GM19035 (cell line): ENCODE data around the gene ASB16.
"Not testable (repeated sequence)": the region's sequence is repeated elsewhere in the genome, so short reads cannot be mapped to it uniquely, and the experiment has no call there.

Experiments
- ATAC-seq: cut with Tn5 transposase; IDR thresholded peaks from one replicate; pipeline ENCODE4 v1.9.1; 2021; ENCODE audit not compliant: unreplicated experiment

The ASB16 gene

DNA sequence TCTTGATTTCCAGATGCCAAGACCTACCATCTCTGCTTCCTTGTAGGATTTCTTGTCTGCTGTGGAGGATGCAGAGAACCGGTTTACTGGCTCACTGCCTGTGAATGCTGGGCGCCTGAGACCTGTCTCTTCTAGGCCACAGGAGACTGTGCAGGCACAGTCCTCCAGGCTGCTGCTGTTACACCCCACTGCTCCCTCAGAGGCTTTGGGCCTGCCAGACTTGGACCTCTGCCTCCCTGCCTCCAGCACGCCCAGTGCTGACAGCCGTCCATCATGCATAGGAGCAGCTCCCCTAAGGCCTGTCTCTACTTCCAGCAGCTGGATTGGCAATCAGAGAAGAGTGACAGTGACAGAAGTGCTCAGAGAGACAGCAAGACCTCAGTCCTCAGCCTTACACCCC is 22.7 kb upstream of the ASB16 start:
- no peak for ATAC-seq

DNA sequence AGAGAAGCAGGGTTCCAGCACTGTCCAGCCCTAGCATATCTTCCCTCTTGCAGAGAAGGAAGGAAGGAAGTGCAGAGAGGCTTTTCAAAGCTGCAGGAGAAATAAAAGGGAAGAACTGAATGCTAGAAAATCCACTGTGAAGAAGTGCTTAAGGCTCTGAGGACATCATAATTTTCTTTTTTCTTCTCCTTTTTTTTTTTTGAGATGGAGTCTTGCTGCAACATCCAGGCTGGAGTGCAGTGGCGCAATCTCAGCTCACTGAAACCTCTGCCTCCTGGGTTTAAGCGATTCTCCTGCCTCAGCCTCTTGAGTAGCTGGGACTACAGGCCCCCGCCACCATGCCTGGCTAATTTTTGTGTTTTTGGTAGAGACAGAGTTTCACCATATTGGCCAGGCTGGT is 21.4 kb upstream of the ASB16 start:
- ATAC-seq = not testable (repeated sequence)

DNA sequence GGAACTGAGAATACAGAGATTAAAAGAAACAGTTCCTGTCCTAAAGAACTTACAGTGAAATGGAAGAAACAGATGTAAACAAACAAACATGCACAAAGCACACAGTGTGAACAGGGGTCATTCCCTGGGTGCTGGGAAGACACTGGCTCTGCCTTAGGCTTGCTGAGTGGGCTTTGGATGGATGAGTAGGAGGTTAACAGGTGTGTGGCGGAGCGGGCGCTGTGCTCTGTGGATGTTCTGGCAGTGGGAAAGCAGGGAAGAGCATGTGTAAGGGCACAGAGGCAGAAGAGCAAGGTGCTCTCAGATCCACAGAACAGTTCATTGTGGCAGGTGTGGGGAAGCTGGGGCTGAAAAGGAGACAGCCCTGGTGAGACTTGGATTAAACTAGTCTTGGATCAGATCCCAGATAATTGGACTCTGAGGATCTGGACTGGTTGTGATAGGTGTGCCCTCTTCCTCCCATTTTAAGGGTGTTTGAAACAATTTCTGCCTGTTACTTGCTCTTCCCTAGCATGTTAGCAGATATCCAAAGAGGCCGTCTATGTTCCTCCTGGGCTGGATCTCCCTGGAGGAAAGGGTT is 20.7 kb upstream of the ASB16 start:
- ATAC-seq = no peak

DNA sequence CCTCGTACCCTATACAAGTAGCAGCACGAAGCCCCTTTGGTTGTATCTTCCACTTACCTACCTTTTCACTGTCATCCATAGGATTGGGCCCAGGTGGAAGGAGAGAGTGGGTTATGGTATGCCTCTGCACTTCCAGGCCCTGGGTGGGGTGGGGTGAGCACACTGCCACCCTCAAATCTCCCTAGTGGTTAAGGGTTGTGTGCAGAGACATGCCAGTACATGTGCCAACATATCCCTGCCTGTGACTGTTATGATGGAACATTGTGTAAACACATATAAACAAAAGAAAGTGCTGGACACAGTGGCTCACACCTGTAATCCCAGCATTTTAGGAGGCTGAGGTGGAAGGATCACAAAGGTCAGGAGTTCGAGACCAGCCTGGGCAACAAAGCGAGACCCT is 17.6 kb upstream of the ASB16 start:
- no peak for ATAC-seq

DNA sequence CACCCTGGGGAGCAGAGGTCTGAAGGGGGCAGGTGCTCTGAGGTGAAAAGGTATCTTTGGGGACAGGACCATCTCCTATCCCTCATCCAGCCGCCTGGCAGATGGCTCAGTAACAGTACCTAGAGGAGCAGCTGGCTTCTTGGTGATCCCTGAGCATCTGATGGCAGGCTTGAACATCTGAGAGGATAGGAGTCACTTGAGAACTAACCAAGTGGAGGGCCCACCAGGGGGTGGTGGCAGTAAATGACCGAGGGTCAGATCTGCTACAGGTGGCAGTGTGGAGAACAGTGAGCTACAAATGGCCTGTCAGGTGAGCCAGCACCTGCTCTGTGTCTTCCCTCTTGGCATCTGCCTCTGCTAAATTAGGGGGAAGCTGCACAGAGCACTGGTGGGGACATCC is 15.0 kb upstream of the ASB16 start:
- no peak for ATAC-seq

DNA sequence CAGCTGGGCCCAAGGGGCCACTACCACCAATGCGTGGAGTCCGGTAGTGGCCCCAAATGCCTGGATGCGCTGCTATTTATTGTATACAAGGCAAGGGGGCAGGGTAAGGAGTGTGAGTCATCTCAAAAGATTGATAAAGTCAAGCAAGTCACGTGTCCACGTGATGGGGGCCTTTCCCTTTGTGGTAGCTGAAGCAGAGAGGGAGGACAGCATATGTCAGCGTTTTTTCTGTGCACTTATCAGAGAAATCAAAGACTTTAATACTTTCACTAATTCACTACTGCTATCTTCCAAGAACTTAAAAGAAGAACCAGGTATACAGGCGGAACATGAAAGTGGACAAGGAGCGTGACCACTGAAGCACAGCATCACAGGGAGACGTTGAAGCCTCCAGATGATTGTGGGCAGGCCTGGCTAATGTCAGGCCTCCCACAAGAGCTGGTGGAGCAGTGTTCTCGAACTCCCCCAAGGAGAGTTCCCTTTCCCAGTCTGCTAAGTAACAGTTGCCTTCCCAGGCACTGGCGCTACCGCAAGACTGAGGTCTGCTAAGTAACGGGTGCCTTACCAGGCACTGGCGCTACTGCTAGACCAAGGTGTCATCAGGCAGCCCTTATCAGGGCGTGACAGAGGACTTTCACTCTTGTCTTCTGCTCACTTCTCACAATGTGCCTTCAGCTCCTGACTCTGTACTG is 10.8 kb upstream of the ASB16 start:
- no peak for ATAC-seq

DNA sequence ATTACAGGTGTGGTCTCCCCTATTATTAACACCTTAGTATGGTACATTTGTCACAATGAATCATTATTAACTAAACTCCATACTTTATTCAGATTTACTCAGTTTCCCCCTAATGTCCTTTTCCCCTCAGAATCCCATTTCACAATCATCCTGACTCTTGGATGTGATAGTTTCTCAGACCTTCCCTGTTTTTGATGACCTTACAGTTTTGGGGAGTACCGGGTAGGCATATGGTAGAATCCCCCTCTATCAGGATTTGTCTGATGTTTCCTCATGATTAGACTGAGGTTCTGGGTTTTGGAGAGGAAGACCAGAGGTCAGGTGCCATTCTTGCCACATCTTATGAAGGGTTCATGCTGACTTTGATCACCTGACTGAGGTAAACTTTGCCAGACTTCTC is 6.0 kb upstream of the ASB16 start:
- ATAC-seq = no peak

DNA sequence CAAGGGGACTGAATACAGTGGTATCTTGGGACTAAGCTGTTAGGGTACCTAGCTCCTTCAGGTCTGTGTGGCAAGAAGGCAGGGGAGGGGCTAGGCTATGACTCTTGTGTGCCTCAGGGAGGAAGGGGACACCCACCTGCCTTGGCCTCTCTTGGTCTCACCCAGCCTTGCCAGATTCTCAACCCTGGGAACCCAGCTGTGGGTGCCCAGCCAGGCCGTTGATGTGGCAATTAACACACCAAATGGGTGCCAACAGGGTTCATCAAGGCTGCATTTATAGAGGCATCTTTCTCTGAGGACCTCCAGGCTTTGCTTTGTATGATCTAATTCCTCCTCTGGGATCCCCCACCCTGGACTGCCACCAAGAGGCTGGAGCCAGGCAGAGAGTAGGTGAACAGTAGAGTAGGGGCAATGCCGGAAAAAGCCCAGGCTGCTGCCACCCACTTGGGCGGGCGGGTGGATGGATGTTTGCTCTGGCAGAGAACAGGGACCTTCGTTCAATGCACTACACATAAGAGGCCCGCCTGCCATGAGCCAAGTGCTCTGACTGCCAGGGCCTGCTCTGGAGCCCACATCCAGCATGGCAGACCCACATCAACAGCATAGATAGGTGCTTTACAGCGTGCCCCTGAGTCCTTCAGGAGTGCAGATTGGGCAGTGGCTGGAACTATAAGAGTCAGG is 3.2 kb upstream of the ASB16 start:
- no peak for ATAC-seq

DNA sequence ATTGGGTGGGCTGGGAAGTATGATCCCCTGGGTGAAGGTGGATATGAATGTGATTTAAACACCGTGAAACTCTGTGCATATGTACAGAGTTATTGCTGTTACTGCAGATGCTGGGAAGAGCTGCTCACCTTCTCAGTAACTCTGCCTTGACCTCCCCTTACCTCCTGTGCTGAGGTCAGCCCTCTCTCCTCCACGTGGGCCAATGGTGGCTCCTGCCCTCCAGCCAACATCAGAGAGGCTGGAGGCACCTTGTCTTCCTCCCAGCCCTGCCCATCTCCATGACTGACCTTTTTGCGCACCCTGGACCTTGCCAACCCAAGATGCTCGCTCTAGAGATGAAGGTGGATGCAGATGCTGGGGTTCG is 387 bp upstream of the ASB16 start:
- no peak for ATAC-seq

DNA sequence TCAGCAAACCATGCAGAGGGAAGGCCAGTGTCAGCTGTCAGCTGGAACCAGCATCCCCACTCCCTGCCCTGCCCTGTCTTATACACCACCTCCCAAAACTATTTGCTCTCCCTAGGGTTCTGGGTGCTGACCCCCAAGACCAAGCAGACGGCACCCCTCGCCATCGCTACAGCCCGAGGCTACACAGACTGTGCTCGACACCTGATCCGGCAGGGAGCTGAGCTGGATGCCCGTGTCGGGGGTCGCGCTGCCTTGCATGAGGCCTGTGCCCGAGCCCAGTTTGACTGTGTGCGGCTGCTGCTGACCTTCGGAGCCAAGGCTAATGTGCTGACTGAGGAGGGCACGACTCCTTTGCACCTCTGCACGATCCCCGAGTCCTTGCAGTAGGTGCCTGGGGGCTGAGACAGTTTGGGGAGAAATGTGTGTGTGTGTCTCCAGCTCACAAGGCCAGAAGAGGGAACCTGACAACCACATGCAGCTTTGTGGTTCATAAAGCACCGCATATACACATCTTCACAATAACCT is 1.5 kb downstream of the ASB16 start:
- ATAC-seq = no peak

DNA sequence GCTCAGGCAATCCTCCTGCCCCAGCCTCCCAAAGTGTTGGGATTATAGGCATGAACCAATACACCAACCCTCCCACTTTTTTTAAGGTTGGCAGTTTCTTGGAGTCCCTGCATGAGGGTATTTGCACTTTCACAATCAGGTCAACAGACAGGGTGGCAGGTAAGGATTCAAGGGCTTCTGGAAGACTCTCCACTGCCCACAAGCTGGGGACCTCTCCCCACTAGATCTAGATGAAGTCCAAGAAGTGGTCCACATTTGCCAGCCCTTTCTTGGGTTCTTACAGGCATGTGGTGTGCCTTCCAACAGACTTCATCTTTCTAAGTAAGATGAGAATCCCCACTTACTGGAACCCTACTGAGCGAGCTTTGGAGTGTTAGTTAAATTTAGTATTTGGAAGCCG is 3.9 kb downstream of the ASB16 start:
- no peak for ATAC-seq

DNA sequence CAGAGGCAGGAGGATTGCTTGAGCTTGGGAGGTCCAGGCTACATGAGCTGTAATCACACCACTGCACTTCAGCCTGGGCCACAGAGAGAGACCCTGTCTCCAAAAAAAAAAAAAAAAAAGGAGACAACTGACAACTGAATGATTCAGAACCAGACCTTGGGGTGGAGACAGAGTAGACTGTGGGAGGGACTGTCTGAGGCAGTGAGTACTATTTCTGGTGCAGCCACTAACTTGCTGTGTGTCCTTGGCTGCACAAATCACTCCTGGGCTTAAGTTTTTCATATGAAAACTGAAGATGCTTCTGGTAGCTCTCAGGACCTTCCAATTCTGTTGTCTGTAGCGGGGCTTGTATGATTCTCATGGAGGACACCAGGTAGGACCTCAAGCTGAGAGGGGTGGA is 5.8 kb downstream of the ASB16 start:
- ATAC-seq = no peak

DNA sequence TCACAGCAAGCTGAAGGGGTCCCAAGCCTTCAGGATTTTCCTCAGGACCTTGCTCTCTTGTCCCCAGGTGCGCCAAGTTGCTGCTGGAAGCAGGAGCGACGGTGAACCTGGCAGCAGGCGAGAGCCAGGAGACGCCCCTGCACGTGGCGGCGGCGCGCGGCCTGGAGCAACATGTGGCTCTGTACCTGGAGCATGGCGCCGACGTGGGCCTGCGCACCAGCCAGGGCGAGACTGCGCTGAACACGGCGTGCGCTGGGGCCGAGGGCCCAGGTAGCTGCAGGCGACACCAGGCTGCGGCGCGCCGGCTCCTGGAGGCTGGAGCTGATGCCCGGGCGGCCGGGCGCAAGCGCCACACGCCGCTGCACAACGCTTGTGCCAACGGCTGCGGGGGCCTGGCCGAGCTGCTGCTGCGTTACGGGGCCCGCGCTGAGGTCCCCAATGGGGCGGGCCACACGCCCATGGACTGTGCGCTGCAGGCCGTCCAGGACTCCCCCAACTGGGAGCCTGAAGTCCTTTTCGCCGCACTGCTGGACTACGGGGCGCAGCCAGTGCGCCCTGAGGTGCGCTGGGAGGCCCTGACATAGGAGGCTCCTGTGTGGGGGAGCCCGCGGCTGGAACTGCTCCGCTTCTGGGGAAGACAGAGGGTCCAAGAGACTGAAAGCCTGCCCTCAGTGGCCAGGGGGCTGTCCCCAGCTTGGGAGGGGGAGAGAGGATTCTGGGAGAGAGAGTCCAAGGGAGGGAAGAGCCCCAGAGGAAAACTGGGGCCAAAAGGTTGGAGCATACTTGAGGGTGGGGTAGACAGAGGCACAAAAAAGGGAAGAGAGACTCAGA is 6.4 kb downstream of the ASB16 start:
- no peak for ATAC-seq

DNA sequence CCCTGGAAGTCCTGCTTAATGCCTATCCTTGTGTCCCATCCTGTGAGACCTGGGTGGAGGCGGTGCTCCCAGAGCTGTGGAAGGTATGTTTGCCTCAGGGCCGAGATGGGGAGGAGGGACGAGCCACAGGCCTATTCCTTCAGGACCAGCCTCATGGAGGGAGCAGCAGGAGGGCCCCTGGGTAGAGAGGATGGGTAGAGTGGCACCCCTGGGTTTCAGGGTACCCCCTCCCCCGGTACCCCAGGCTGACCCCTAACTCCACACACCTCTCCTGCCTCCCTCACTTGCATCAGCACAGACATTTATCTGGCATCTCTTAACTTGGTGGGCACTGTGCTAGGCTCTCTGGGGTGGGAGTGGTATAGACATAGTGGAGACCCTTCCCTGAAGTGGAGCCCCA is 7.1 kb downstream of the ASB16 start:
- no peak for ATAC-seq

DNA sequence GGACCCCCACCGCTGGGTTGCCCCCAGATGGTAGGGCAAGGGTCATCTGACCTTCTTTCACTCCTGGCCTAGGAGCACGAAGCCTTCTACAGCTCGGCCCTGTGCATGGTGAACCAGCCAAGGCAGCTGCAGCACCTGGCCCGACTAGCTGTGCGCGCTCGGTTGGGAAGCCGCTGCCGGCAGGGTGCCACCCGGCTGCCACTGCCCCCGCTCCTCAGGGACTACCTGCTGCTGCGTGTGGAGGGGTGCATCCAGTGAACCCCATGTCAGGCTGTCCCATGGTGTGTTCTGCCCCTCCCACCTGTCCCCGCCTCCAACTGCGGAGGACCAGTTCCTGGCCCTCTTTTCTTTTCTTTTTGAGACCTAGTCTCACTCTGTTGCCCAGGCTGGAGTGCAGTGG is 7.6 kb downstream of the ASB16 start:
- ATAC-seq = no peak

DNA sequence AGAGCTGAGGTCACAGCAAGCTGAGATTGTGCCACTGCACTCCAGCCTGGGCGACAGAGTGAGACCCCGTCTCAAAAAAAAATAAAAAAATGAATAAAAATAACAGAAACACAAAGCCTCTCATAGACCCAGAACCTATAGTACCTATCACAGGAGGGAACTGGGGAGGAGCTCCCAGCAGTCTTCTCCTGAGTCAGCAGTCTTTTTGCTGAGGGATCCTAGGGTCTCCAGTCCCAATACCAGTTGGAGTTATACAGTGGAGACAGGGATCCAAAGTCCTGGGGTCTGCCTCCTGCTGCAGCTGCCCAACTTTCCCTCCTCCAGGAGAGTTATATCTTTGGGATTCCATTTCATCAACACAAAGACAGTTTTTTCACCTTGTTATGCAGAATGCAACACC is 12.5 kb downstream of the ASB16 start:
- ATAC-seq = no peak

DNA sequence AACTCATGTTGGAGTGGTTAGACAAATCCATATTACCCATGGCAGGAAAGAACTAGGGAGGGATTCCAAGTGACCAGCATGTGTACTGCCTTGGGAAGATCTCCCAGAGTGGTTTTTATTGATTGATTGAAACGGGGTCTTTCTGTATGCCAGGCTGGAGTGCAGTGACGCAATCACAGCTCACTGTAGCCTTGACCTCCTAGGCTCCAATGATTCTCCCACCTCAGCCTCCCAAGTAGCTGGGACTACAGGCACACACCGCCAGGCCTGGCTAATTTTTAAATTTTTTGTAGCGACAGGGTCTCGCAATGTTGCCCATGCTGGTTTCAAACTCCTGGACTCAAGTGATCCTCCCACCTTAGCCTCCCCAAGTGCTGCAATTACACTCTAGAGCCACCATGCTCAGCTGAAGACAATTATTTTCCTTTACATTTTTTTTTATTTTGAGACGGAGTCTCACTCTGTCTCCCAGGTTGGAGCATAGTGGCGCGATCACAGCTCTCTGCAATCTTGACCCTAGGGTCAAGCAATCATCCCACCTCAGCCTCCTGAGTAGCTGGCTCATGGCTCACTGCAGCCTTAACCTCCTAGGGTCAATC is 13.8 kb downstream of the ASB16 start:
- no peak for ATAC-seq

DNA sequence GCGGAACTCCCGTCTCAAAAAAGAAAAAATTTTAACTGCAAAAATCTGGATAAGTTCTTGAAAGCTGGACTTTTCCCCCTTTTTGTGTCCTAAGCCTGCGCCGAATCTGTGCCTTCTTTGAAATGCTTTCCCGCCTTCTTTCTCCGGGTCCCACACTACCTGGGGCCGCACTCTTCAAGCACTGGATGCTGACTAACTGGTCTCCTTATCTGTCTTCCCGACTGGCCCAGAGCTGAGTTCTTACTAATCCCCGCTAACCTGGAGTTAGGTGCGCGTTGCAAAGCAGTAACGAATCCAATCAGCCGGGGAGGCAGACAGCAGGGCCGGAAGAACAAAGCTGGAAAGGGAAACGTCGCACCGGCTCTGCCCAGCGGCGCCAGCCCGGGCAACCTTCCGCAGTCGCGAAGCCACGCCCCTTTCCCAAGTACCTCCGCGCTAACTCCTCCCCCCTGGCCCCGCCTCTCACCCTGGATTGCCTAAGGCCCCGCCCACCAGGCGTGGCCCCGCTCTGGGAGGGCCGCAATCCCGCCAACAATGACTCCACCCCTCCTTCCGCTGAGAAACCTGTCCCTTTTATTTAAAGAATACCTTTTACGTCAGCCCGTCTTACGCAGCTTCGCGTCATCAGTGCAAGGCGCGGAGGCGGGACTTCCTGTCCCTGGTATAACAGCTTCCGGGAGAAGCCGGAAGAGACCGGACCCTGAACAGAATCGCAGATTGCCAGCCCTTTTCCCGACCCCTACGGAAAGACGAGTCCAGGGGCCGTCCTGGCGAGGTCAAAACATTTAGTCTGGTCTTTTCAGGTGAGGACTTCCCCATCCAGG is 16.0 kb downstream of the ASB16 start, which contains the start of gene TMUB2:
TSS of gene TMUB2 (plus strand) at position 666 of the 824 bp plus-strand sequence. CDS start 737 bp downstream, outside the sequence.
- peak; percentile 90 for ATAC-seq

DNA sequence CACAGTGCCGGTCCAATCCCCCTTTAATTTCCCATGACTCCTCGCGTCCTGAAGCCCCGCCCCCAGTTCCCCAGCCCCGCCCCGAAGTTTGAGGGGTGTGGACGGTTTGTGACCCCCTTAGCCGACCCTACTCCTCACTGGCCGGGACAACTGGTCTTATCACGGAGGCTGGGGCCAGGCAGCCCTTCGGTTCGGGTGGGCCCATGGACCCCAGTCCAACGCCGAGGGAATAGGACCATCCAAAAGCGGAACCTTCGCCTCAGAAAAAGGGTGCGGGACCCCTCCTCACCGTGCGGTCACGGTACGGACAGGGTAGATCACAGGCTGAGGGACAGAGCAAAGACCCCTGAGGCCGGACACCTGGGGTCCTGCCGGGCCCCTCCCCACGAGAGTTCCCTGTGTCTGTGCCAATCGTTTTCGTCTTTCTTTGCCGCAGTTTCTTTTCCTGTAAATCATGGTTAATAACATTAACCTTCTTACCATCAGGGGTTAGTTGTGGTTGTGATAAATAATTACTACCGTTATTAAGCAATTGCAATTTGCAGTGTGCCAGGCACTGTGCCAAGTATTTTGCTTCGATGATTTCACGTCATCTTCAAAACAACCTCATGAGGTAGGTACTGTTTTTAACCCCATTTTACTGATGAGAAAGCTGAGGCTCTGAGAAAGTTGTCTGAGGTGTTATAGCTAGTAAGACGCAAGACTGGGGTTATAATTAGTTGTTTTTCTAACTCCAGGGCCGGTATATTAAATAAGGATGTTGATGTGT is 16.8 kb downstream of the ASB16 start:
- peak; percentile 50 for ATAC-seq
